ENCODE results near the gene RCCD1.
"Not testable (repeated sequence)": the region's sequence is repeated elsewhere in the genome, so short reads cannot be mapped to it uniquely, and the experiment has no call there.

RCCD1 gene, protein sequence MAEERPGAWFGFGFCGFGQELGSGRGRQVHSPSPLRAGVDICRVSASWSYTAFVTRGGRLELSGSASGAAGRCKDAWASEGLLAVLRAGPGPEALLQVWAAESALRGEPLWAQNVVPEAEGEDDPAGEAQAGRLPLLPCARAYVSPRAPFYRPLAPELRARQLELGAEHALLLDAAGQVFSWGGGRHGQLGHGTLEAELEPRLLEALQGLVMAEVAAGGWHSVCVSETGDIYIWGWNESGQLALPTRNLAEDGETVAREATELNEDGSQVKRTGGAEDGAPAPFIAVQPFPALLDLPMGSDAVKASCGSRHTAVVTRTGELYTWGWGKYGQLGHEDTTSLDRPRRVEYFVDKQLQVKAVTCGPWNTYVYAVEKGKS

DNA sequence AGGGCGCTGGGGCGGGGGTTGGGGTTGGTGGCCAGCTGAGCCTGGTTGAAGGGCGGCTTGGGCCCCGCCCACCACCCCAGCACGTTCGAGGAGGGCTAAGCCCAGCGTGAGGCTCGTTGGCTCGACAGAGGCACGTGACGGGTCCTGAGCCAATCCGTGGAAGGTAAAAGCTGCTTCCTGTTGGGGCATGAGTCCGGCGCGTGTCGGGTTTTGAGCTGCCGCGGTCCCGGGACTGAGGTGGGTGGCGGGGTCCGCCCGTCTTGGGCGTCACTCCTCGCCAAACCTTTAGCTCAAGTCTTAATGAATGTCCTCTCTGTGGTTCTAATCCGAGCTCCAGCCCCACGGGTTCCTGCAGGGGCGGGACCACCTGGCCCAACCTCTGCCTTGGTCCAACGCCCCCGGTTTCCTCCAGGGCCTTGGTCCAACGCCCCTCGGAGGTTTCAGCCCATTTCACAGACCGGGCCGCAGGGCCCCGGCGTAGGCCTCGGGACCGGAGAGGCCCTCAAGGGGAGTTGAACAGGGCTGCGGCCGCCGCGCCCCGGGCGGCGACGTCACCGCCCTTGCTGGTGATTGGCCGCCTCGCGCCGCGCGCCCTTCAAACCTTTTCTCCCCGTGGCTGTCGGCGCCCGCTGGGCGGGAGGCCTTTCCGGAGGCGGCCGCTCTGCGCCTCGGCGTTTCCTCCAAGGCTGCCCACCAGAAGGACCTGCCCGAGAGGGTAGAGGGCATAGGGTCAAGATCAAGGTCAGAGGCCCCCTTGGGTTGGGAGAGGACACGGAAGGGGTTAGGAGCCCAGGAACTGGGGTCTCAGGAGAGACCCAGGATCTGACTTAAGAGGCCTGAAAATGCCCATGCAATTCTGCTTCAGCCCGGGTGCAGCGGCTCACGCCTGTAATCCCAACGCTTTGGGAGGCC is at the start of gene RCCD1:
RCCD1 (plus strand) TSS at position 173 of the 912 bp plus-strand sequence. CDS start 1,851 bp downstream, outside the sequence.
- peak; percentile 94 for DNase-seq (ENCODE audit: low spot score)

DNA sequence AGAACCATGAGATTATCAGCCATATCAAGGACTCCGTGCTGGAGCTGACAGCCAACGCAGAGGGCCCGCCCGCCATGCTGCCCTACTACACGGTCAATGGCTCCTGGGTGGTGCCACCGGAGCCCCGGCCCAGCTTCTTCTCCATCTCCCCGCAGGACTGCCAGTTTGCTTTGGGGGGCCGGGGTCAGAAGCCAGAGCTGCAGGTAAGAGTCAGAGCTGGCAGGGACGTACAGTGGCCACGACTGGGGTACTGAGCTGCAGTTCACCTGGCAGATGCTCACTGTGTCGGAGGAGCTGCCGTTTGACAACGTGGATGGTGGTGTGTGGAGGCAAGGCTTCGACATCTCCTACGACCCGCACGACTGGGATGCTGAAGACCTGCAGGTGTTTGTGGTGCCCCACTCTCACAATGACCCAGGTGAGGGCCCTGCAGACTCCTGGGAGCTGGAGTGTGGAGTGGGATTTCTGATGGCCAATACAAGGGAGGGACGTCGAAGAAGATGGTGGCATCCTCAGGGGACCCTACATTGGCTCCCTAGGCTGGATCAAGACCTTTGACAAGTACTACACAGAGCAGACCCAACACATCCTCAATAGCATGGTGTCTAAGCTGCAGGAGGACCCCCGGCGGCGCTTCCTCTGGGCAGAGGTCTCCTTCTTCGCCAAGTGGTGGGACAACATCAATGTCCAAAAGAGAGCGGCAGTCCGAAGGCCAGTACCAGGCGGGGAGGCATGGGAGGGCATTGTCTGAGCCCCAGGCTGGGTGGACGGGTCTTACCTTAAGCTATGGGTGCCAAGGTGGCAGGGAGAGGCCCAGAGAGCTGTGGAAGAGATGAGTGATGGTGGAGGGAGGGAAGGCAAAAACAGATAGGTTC is 49.1 kb upstream of the RCCD1 start:
- no peak for DNase-seq (ENCODE audit: low spot score)

DNA sequence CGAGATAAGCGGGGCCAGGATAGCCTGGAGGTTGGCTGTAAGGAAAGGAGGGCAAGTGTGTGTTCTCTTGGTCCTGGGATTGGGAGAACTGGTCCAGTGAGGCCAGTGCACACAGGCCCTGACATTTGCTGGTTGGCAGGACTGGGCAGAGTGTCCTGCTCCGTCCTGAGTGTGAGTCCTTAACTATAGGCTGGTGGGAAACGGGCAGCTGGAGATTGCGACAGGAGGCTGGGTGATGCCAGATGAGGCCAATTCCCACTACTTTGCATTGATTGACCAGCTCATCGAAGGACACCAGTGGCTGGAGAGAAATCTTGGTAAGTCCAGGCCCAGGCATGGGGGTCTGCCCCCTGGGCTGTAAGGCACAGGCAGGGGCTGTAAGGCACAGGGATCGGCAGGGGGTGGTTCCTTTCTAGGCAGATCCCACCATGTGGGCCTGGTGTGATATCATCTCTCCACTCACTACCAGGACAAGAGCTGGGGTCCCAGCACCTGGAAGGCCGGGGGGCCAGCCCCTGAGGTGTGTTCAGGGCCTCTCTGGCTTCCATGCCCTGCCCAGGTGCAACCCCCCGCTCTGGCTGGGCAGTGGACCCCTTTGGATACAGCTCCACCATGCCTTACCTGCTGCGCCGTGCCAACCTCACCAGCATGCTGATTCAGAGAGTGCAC is 48.4 kb upstream of the RCCD1 start:
- no peak for DNase-seq (ENCODE audit: low spot score)

DNA sequence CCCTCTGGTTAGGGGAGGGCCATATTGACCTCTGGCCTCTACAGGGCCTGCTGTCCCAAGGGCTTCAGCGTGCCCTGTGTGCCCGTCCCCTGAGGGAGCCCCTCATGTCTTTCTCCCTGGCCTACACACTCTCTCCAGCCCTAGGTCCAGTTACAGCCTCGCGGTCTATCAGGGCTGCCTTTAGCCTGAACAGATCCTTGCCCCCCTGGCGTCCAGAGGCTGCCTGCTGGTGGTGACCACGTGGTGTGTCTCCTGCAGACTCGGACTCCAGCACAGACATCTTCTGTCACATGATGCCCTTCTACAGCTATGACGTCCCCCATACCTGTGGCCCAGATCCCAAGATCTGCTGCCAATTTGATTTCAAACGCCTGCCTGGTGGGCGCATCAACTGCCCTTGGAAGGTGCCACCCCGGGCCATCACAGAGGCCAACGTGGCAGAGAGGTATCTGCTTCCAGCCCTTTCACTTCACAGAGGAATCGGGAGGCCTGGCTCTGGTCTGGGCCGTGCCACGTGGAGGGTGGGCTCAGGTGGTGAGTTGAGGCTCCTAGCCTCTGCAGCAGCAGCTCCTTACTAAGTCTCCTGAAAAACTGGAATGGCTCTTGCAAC is 47.5 kb upstream of the RCCD1 start:
- no peak for DNase-seq (ENCODE audit: low spot score)

DNA sequence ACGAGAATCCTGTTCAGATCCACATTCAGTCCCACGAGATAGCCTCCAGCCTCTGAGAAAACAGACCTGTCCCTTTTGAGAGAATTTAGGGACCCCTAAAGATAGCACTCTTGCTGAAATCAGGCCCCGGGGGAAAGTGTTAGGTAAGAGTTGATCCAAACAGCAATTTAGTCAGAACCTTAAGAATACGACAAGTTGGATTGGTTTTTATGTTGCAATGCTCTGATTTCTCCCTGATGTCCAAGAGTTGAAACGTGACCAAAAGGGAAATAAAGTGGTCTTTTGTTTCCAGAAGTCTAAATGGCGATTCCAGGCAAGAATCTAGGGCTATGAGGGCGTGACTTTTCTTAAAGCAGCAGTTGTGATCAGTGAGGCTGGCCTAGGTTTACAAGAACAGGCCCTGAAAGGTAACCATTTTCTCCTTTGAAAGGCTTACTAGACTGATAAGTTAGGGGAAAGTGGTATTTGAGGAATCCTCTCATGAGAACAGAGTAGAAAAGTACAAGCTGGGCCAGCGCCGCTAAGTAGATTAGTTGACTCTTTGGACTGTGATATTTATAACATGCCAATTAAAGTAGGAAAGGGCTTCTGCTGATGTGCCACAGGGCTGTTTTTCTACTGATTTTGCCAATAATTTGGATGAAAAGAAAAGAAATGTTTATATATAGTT is 46.7 kb upstream of the RCCD1 start:
- peak; percentile 84 for DNase-seq (ENCODE audit: low spot score)

DNA sequence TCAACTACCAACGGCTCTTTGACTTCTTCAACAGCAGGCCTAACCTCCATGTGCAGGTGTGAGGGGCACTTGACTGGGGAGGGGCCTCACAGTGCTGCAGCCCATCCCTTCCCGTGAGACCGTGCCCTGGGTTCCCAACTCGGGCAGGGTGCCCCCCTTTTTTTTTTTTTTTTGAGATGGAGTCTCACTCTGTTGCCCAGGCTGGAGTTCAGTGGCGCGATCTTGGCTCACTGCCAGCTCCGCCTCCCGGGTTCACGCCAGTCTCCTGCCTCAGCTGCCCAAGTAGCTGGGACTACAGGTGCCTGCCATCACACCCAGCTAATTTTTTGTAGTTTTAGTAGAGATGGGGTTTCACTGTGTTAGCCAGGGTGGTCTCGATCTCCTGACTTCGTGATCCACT is 45.2 kb upstream of the RCCD1 start:
- not testable (repeated sequence) for DNase-seq (ENCODE audit: low spot score)

DNA sequence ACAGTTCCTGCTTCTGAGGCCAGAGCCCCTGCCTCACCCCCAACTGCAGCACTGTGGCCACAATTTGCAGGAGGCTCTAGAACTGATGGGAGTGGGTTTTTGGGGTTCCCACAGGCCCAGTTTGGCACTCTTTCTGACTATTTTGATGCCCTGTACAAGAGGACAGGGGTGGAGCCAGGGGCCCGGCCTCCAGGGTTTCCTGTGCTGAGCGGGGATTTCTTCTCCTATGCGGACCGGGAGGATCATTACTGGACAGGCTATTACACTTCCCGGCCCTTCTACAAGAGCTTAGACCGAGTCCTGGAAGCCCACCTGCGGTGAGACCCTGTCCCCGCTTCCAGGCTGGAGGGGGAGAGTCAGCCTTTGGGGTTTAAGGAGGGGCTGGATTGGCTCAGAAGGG is 44.7 kb upstream of the RCCD1 start:
- DNase-seq (ENCODE audit: low spot score): no peak

DNA sequence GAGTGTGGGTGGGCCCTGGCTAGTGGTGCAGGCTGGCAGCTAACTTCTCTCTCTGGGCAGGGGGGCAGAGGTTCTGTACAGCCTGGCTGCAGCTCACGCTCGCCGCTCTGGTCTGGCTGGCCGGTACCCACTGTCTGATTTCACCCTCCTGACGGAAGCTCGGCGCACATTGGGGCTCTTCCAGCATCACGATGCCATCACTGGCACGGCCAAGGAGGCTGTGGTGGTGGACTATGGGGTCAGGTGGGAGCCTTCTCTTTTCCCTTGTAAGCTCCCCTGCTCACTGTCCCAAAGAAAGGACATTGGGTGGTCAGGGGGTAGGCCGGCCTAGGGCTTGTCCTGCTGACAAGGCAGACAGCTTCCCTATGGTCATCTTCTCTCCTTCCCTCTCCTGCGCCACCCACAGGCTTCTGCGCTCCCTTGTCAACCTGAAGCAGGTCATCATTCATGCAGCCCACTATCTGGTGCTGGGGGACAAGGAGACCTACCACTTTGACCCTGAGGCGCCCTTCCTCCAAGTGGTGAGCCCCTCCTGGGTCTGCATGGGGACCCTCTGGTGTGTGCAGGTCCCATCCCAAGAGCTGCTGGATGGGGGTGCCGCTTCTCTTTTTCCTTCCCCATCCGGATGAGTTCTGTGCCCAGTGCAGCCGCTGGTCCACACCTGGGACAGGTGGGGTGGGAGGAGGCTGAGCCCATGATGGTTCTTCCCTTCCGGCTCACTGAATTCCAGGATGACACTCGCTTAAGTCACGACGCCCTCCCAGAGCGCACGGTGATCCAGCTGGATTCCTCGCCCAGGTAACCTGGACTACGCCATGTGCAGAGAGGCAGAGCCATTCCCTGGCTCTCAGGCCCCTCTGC is 44.0 kb upstream of the RCCD1 start:
- no peak for DNase-seq (ENCODE audit: low spot score)

DNA sequence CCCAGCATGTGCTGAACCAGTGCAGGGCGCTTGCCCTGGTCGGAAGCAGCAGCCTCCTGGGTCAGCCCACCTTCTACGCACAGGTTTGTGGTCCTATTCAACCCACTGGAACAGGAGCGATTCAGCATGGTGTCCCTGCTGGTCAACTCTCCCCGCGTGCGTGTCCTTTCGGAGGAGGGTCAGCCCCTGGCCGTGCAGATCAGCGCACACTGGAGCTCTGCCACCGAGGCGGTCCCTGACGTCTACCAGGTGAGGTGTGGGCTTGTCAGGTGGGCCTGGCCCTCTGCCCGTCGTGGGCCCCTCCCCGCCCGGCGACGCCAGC is 43.4 kb upstream of the RCCD1 start:
- no peak for DNase-seq (ENCODE audit: low spot score)

DNA sequence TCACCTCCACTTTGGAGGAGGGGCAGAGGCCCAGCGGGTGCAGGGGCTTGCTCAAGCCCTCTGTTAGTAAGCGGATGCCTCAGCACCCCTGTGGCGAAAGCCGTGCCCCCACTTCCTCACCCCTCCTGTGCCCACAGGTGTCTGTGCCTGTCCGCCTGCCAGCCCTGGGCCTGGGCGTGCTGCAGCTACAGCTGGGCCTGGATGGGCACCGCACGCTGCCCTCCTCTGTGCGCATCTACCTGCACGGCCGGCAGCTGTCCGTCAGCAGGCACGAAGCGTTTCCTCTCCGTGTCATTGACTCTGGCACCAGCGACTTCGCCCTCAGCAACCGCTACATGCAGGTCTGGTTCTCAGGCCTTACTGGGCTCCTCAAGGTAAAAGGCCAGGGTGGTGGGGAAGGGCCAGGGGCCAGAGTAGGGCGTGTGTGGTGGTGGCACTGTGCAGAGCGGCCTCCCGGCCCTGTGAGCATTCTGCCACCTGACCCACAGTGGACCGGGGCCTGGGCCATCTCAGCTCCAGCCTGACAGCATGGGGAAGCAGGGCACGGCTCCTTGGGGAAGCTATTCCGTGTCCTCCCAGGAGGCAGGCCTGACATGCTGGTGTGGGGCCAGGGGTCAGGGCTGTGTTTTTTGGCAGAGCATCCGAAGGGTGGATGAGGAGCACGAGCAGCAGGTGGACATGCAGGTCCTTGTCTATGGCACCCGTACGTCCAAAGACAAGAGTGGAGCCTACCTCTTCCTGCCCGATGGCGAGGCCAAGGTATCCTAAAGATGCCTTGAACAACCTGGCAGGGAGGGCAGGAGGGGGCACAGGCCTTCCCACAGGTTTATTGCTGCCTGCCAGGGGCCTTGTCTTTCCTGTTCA is 42.5 kb upstream of the RCCD1 start:
- DNase-seq (ENCODE audit: low spot score): no peak

DNA sequence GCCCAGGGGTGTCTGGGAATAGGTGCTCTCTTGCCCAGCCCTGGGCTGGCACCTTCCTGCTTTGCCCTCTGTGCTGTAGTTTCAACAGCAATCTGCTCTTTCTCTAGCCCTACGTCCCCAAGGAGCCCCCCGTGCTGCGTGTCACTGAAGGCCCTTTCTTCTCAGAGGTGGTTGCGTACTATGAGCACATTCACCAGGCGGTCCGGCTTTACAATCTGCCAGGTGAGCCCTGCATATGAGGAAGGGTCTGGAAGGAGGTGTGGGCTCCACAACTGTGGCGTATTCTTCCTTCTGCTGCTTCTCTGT is 42.0 kb upstream of the RCCD1 start:
- DNase-seq (ENCODE audit: low spot score): no peak

DNA sequence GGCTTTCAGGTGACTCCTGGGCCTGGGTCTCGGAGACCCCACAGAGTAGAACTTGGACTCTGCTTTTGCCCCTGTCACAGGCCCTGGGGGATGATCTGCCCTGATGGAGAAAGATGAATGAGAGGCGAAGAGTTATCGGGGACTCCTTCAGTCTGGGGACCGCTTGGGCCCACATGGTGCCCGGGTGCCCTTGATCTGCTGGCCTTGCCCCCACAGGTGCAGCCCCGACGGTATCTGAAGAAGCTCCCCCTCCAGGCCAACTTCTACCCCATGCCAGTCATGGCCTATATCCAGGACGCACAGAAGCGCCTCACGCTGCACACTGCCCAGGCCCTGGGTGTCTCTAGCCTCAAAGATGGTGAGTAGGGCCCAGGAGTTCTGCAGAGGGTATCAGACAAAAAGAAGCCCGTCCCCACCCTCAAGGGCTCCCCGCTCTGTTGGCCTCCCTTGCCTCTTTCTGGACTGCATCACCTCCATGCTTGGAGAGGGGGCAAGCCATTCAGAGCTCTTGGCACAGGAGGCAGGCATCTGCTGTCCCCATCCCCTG is 41.2 kb upstream of the RCCD1 start:
- DNase-seq (ENCODE audit: low spot score): no peak

DNA sequence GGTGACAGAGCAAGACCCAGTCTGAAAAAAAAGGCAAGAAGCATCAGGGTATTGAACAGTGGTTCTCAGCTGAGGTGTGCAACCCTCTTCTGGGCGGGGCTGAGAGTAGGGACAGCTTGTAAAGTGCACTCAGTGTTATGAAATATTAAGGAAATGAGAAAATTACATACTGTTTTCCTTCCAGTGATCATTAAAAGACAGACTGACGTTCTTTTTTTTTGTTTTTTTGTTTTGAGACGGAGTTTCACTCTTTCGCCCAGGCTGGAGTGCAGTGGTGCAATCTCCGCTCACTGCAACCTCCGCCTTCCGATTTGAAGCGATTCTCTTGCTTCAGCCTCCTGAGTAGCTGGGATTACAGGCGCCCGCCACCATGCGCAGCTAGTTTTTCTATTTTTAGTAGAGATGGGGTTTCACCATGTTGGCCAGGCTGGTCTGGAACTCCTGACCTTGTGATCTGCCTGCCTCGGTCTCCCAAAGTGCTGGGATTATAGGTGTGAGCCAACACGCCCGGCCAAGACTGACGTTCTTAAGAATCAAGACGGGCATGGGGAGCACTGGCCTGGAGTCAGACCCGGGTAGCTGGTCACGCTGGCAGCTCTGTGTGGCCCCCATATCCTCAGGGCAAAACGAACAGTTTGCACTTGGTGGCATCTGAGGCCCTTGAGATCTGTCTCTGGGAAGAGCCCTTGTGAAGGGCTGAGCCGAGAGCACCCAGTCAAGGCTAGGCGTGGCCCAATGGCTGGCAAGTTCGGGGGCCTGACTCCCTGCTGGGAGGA is 40.2 kb upstream of the RCCD1 start:
- DNase-seq (ENCODE audit: low spot score): no peak

DNA sequence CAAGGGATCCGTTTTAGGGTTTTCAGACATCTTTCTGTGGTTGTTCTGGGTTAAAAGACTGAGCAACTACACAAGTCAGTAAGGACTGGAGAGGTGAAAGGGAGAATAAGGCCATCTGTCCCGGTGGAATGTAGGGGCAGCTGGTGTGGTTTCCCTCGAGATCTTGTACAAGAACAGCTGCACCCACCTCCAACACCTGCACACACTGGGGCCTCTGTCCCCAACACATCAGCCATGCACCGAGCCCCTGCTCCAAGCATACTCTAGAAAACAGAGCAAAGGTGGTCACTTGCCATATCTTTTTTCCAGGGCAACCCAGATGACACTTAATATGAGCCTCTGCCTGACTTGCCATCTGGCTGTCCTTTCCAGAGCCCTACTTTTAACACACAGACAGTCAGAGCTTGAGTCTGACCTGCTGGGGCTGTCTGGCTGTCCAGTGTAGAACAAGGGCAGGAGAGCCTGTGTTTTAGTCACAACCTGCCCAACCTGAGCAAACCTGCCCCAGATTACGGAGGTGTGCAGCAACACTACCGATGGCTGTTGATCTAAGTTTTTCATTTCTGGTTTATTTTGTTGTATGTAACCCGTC is 39.4 kb upstream of the RCCD1 start:
- no peak for DNase-seq (ENCODE audit: low spot score)

DNA sequence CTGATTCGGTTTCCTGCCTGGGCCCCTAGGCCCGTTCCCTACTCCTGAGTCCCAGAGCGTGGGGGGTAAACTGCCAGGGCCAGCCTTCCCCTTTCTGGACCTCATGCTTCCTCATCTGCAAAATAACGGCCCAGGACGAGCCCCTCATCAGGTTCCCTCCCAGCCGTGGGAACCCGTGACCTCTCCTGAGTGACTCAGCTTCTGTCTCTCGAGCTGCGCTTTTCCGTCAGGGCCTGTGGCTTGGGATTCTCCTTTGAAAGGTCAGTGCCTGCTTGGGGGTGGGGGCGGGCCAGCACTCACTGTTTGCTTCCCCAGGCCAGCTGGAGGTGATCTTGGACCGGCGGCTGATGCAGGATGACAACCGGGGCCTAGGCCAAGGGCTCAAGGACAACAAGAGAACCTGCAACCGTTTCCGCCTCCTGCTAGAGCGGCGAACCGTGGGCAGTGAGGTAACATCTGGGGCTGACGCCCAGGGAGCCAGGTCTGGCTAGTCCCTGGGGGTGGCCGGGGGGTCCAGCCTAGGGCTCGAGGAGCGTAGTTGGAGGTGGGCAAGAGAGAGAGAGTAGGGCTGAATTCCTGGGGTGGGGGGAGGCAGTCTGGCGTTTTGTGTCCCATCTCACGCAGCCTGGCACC is 38.8 kb upstream of the RCCD1 start:
- DNase-seq (ENCODE audit: low spot score): no peak

DNA sequence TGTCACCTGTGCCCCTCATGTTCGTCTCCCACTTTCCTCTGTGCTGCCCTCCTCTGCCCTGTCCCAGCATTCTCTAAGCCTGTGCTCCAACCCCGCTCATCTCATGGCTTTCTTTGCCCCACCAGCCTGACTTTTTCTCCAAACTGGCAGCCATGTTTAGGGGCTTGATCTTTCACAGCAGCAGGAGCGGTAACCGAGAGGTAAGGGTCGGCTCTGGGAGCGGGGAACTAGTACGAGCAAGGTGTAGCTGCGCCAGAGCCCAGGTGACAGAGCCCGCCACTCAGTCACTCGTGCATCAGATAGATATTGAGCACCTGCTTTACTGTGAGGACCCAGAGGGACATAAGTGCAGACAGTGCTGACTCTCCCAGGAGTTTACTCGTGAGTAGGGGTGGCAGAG is 38.2 kb upstream of the RCCD1 start:
- DNase-seq (ENCODE audit: low spot score): no peak

DNA sequence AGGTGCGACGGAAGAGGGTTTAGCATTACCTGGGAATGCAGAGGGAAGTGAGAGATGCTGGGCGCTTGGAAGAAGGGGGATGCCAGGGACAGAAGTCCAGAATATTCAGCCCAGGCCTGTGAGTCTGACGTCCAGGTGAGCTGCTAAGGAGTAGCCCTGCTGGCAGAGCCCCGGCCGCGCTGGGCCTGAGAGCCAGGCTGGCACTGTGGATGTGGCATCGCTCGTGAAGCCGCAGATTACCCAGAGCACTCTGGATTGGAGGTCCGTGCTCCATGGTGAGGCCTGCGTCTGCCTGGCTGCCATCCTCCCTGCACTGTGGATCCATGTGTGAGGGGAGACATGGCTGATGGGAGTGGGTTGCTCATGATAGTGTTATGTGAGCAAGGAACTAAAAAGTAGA is 37.1 kb upstream of the RCCD1 start:
- DNase-seq (ENCODE audit: low spot score): no peak
